ENCODE measurements around the gene ZNF549.
"Not testable (repeated sequence)": the region's sequence is repeated elsewhere in the genome, so short reads cannot be mapped to it uniquely, and the experiment has no call there.

Gene ZNF549

DNA sequence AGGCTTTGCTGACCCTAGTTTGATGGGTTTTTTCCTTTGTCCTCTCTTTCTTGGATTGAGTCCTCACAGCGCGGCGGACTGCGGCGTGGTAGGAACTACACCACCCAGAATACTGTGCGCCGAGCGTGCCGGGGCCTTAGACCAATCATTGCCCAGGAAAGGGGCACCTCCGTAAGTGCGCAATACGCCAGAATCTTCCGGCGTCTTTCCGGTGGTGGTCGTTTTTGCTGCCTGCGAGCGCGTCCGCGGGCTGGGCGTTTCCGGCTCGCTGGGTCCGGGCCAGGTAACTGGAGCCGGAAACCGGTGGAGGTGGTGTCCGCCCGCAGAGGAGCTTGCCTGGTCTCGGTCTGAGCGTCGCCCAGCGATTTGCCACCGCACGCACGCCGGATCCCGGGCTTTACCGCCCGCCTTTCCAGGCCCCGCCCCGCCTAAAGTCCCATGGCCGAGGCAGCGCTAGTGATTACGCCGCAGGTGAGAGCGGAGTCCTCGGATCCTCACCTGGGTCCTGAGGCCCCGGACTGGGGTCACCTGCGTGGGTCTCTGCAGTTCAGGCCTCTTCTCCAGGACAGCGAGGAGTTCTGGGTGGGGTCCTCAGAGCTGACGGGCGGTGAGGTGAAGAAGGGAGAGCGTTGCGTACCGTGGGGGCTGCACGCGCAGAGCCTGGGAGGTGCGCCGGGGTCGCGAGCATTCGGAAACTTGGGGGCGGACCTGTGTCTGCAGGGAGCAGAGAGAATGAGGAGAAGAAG is at the start of gene ZNF549:
ZNF549 (plus strand) TSS at position 221 of the 746 bp plus-strand sequence; CDS start at position 439, 218 bp downstream.
- DNase-seq = peak; percentile 92
- in situ Hi-C loops (cut with MboI; ENCODE audit: low pct_unique_long_range_greater_than_20kb, low sequenced_read_pairs) = no loop called here

DNA sequence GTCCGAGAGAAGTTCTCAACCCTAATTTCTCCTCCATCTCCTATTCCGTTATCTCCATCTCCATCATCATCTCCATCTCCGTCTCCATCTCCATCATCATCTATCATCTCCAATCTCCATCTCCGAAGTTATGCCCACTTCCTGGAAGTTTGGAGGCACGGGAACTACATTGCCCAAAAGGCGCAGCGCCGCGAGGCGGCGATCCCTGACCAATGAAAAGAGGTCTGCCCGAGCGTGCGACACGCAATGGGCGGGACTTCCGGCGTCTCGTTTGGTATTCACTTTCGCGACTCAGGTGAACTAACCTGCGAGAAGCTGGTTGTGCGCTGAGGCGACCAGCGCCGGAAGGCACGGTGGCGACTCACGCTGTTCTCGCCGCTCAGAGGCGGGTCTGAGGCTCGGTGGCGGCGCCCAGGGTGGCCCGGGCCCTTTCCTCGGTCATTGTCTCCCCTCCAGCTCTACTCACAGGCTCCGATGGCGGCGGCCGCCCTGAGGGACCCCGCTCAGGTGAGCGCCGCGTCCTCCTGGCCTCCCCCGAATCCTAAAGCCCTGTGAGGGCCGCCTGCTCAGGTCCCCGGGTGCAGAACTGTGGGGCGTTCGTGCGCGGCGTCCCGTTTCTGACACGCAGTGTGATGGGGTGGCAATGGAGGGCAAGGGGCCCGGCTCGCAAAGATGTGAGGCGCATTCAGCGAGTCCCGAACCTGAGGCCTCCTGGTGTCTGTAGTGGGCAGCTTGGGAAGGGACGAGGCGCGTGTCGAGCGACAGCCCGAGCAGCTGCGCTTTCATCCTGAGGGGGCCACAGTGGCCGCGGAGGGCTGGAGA is 39.5 kb upstream of the ZNF549 start, which contains the start of gene ZNF419:
ZNF419 (plus strand) TSS at position 274 of the 822 bp plus-strand sequence; CDS start at position 475, 201 bp downstream.
- in situ Hi-C loops (cut with MboI; ENCODE audit: low pct_unique_long_range_greater_than_20kb, low sequenced_read_pairs) = not testable (repeated sequence)
- peak; percentile 85 for DNase-seq

DNA sequence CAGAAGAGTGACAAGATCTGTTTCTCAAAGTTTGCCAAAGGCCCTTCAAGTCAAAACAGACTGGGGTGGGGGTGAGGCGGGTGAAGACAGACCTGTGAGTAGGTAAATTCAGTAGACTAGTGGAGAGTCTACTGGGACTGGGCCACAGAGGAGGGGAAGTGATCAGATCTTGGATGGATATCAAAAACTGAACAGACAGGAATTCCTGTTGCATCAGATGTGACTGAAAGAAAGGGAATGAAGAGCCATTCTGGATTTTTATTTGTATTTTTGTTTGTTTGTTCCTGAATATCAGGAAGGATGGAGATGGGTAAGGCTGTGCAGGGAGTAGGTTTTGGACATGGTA is 38.9 kb upstream of the ZNF549 start:
- not testable (repeated sequence) for DNase-seq

DNA sequence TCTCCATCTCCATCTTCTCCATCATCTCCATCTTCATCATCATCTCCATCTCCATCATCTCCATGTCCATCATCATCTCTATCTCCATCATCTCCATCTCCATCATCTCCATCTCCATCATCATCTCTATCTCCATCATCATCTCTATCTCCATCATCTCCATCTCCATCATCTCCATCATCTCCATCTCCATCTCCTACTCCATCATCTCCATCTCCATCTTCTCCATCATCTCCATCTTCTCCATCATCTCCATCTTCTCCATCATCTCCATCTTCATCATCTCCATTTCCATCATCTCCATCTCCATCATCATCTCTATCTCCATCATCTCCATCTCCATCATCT is 27.9 kb upstream of the ZNF549 start:
- in situ Hi-C loops (cut with MboI; ENCODE audit: low pct_unique_long_range_greater_than_20kb, low sequenced_read_pairs); DNase-seq: not testable (repeated sequence)

More for the DNA sequence above, 38.9 kb upstream of the ZNF549 start:
- in situ Hi-C loops (cut with MboI; ENCODE audit: low pct_unique_long_range_greater_than_20kb, low sequenced_read_pairs) = not testable (repeated sequence)

DNA sequence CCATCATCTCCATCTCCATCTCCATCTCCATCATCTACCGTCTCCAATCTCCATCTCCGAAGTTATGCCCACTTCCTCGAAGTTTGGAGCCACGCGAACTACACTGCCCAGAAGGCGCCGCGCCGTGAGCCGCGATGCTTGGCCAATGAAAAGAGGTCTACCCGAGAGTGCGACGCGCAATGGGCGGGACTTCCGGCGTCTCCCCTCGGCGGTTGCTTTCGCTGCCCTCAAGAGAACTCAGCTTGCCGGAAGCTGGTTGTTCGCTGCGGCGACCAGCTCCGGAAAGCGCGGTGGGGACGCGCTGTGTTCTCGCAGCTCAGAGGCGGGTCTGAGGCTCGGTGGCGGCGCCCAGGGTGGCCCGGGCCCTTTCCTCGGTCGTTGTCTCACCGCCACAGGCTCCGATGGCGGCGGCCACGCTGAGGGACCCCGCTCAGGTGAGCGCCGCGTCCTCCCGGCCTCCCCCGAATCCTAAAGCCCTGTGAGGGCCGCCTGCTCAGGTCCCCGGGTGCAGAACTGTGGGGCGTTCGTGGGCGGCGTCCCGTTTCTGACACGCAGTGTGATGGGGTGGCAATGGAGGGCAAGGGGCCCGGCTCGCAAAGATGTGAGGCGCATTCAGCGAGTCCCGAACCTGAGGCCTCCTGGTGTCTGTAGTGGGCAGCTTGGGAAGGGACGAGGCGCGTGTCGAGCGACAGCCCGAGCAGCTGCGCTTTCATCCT is 27.3 kb upstream of the ZNF549 start, which contains the start of gene ZNF773:
ZNF773 (plus strand) TSS at position 259 of the 716 bp plus-strand sequence; CDS start at position 402, 143 bp downstream.
- peak; percentile 94 for DNase-seq
- in situ Hi-C loops (cut with MboI; ENCODE audit: low pct_unique_long_range_greater_than_20kb, low sequenced_read_pairs) = not testable (repeated sequence)

DNA sequence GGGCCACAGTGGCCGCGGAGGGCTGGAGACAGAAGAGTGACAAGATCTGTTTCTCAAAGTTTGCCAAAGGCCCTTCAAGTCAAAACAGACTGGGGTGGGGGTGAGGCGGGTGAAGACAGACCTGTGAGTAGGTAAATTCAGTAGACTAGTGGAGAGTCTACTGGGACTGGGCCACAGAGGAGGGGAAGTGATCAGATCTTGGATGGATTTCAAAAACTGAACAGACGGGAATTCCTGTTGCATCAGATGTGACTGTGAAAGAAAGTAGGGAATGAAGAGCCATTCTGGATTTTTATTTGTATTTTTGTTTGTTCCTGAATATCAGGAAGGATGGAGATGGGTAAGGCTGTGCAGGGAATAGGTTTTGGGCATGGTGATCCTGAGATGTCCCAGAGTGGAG is 26.8 kb upstream of the ZNF549 start:
- in situ Hi-C loops (cut with MboI; ENCODE audit: low pct_unique_long_range_greater_than_20kb, low sequenced_read_pairs); DNase-seq: not testable (repeated sequence)

DNA sequence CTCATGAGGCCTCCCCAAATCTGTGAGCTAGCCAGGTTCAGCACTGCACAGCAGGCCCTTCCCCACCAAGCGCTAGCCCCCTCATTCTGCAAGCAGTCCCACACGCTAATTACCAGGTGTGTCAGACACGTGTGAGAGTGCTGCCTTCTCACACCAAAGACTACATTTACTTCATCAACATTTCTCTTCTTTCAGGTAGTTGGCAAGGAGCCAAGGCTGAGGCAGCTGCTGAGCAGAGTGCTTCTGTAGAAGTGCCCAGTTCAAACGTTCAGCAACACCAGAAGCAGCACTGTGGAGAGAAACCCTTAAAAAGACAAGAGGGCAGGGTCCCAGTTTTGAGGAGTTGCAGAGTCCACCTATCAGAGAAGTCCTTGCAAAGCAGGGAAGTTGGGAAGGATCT is 21.0 kb upstream of the ZNF549 start:
- DNase-seq = no peak
- in situ Hi-C loops (cut with MboI; ENCODE audit: low pct_unique_long_range_greater_than_20kb, low sequenced_read_pairs) = no loop called here

DNA sequence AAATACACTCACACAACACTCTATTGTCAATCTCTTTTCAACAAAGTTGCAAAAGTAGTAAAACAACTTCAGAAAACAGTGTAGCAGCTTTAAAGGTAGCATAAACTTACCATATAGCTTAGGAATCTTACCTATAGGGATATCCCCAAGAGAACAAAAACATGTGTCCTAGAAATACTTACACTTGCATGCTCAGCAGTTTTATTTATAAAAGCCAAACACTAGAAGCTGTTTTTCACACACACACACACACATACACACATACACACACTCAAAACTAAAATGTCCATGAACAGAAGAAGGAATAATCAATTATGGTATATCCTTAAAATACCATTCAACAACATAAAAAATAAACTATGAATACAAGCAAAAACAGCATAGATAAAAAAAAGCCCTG is 15.7 kb upstream of the ZNF549 start:
- DNase-seq = no peak
- in situ Hi-C loops (cut with MboI; ENCODE audit: low pct_unique_long_range_greater_than_20kb, low sequenced_read_pairs) = no loop called here

DNA sequence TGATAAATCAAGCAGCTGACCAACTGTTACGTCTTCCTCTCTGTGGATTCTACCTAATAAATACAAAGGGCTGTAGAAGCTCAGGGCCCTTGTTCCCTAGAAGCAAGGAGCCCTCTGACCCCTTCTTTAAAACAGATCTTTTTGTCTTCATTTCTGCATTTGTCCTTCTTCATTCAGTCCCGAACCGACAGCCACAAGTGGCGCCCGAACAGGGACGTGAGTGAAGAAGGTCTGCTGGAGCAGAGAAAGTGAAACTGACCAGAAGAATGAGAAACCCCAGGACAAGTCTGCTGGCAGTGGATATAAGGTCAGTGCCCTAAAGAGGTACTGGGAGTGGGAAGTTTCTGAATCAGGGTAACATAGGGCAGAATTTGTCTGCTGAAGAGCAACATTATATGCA is 14.3 kb upstream of the ZNF549 start:
- in situ Hi-C loops (cut with MboI; ENCODE audit: low pct_unique_long_range_greater_than_20kb, low sequenced_read_pairs) = no loop called here
- DNase-seq = no peak

DNA sequence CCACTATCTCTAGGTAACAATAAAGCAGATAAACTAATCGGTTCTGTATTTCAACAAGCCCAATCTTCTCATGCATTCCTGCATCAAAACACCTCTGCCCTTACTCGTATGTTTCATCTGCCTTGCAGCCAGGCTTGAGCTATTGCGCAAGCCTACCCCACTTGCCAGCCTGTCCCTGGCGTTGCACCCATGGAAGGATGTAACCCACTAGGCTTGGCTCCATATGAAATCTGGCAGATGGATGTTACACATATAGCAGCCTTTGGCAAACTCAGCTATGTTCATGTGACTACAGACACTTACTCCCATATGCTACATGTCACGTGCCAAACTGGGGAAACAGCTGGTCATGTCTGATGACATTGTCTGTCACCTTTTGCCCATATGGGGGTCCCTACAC is 11.9 kb upstream of the ZNF549 start:
- in situ Hi-C loops (cut with MboI; ENCODE audit: low pct_unique_long_range_greater_than_20kb, low sequenced_read_pairs) = no loop called here
- DNase-seq = no peak

DNA sequence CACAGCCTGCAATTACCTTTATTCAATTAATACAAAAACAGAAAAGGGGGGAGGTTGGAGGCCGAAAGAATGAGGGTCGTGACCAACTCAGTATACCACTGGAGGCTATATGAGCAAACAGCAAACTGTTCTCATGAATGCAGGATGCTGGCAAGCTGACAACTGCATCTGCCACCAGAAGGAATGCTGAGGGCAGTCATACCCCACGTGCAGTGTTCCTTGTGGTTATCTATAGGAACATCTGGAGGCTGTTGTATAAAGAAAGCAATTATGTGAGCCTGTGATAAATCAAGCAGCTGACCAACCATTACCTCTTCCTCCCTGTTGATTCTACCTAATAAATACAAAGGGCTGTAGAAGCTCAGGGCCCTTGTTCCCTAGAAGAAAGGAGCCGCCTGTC is 9.1 kb upstream of the ZNF549 start:
- in situ Hi-C loops (cut with MboI; ENCODE audit: low pct_unique_long_range_greater_than_20kb, low sequenced_read_pairs); DNase-seq: not testable (repeated sequence)

DNA sequence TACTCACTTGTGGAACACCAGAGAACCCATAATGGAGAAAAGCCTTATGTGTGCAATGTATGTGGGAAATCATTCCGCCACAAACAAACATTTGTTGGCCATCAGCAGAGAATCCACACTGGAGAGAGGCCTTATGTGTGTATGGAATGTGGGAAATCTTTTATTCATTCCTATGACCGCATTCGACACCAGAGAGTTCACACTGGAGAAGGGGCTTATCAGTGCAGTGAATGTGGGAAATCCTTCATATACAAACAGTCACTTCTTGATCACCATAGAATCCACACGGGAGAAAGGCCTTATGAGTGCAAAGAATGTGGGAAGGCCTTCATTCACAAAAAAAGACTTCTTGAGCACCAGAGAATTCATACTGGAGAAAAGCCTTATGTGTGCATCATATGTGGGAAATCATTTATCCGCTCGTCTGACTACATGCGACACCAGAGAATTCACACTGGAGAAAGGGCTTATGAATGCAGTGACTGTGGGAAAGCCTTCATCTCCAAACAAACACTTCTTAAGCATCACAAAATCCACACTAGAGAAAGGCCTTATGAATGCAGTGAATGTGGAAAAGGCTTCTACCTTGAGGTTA is 10.9 kb downstream of the ZNF549 start:
- in situ Hi-C loops (cut with MboI; ENCODE audit: low pct_unique_long_range_greater_than_20kb, low sequenced_read_pairs) = no loop called here
- DNase-seq = peak; percentile 25

DNA sequence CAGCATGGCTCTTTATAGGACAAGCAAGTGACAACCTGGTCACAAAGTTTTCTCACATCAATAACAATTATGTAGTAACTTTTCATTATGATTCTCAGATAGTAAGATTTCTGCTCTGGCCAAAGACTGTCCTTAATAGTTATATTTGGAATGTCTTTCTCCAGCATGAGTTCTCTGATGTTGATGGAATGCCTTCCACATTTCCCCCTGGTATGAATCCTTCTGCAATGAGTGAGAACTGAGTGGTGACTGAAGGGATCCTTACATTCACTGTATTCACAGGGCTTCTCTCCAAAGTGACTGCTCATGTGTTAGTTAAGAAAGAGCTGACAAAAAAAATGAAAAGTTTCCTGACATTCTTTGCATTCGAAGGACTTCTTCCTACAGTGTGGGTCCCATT is 19.4 kb downstream of the ZNF549 start:
- DNase-seq = no peak
- in situ Hi-C loops (cut with MboI; ENCODE audit: low pct_unique_long_range_greater_than_20kb, low sequenced_read_pairs) = no loop called here

DNA sequence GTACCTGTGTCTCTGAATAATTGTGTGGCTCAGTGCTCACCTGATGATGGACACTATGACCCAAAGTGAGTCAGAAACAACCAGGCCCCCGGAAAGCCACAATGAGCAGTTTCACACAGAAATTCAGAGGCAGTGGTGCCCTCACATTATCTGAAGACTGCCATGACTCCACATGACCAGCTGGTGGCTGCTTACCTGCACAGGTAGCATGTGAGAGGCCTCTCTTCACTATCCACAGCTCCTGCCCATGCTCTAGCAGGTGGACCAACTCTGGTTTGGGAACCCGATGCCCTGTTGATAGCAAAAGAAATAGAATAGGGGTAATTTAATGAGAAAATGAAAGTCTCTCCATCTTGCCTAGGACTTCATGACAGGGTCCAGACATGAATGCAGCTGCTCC is 25.3 kb downstream of the ZNF549 start:
- in situ Hi-C loops (cut with MboI; ENCODE audit: low pct_unique_long_range_greater_than_20kb, low sequenced_read_pairs) = no loop called here
- no peak for DNase-seq

DNA sequence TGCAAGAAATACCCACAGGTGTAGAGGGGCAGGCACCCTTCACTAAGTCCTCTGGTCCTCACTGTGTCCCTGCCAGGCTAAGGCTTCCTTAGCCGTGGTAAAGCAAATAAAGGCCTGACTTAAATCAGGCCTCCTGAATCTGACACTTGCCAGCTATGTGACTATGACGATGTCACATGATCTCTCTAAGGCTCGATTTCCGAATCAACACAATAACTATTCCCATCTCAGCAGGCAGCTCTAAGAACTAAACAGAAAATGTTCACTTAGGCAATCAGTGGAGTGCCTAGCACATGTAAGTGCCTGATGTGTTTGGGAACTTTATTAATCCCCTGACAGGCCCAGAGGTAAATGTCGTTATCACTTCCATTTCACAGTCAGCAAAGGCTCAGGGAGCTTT is 30.5 kb downstream of the ZNF549 start:
- DNase-seq = no peak
- in situ Hi-C loops (cut with MboI; ENCODE audit: low pct_unique_long_range_greater_than_20kb, low sequenced_read_pairs) = no loop called here

DNA sequence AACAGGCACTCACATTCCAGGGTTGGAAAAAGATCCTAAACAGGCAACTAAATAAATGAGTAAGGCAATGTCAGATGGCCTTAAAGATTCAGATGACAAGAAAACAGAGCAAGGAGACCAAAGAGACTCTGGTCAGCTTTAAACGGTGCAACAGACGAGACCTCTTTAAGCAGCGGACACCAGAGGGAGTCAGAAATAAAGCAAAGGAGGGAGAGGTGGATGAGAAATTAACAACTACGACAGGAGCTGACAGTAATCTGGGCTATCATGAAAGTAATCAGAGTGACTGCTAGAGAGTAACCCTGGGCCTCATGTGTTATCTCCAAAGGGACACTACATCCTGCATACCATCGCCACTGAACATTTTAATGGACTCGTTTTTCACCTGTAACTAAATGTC is 31.4 kb downstream of the ZNF549 start:
- no peak for DNase-seq
- in situ Hi-C loops (cut with MboI; ENCODE audit: low pct_unique_long_range_greater_than_20kb, low sequenced_read_pairs) = no loop called here

DNA sequence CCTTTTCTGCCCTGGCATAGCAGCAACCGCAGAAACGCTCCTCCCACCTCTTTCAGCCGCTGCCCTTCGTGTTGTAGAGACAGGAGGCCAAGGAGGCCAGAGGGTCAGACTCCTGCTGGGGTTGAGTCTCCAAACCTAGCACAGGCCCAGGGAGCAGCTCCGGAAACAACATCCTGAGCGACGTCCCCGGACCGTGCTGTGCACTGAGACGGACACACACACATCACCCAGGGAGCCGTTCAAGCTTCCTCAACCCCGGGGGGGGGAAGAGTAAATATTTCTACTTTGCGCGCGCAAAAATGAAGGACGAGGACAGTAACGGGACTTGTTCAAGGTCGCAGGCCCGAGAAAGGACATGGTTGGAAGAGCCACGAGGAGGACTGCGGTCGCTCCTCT is 31.9 kb downstream of the ZNF549 start:
- in situ Hi-C loops (cut with MboI; ENCODE audit: low pct_unique_long_range_greater_than_20kb, low sequenced_read_pairs) = no loop called here
- peak; percentile 20 for DNase-seq

DNA sequence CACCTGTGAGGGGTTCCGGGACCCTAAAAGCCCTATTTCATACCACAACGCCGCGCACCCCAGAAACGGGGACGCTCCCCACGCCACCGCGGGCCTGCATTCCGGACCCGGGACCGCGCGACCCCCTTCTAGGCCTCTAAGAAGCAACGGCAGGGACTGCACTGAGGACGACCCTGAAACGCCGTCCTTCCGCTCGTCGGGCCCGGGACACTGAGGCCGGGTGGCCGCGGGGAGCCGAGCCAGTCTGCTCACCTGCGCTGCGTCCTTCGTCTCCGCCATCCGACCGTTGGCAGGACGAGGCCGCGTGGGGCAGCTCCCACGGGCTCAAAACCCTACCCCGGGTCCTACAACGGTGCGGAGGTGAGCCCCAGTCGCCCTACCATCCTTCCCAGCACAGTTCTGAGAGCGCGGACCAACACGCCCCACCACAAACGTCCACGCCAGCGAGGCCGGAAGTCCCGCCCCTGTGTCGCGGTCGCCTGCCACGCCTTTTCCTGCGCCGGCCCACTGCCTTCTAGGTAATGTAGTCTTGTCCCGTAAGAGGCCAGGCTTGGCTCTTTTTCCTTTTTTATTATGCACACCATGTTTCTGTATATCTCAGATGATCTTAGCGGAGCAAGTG is 32.4 kb downstream of the ZNF549 start, which contains the start of gene ZNF550:
ZNF550 (minus strand) TSS at position 460 of the 622 bp plus-strand sequence; CDS start at position 279, 181 bp downstream.
- in situ Hi-C loops (cut with MboI; ENCODE audit: low pct_unique_long_range_greater_than_20kb, low sequenced_read_pairs) = no loop called here
- DNase-seq = peak; percentile 92

DNA sequence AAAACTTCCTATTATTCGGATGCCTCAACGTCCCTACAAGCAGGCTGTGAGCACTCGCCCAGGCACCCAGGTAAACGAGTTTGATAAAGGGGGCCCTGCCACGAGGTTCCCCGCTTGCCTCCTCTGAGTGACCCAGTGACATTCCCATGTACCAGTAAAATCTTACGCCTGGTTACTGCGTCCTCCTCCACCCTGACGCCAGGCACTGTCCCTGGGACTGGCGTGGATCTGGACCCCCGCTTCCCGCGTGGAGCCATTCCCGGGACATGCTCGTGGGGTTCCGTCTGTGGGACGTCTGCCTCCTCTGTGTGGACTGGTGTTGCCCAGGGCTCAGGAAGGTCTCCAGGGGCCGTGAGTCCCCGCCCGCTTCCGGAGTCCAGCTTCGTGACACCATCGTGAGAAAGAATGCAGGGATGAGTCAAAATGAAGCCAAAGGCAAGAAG is 32.9 kb downstream of the ZNF549 start:
- no peak for DNase-seq

More for the DNA sequence above, 32.9 kb downstream of the ZNF549 start:
- in situ Hi-C loops (cut with MboI; ENCODE audit: low pct_unique_long_range_greater_than_20kb, low sequenced_read_pairs) = no loop called here
